WTC11 (cell line): ENCODE results near the gene LOXL1. TPM values are rescaled to one million over a fixed set of nuclear protein-coding genes. Genes with fewer than 3 reads are reported as not detected.

Experiments
- ATAC-seq: fragments of 200-7000 bp; cut with Tn5 transposase; 2 replicates; pipeline ENCODE4 v1.10.0; 2021; ENCODE audit warnings: mild to moderate bottlenecking, moderate library complexity
- CTCF ChIA-PET: fragments of 300-600 bp; sonication (Branson Sonifier 250); formaldehyde crosslinking; loops from one replicate; lab custom pipeline; 2021; ENCODE audit warnings: antibody characterized with exemption; lab: Charles Lee
- POLR2A ChIA-PET: fragments of 350-600 bp; sonication (Branson Sonifier 250); formaldehyde crosslinking; loops from one replicate; lab custom pipeline; 2021; ENCODE audit warnings: antibody characterized with exemption; lab: Charles Lee
- DNase-seq: peaks from one replicate; pipeline ENCODE4 v3.0.0; 2021; ENCODE audit warnings: low spot score
- H3K27ac Mint-ChIP-seq: 2 replicates; pipeline ENCODE4 v1.8.0; 2021; ENCODE audit warnings: mixed read lengths
- H3K27me3 Mint-ChIP-seq: 2 replicates; pipeline ENCODE4 v1.8.0; 2021; ENCODE audit warnings: low read depth, mild to moderate bottlenecking, moderate library complexity, mixed read lengths
- H3K36me3 Mint-ChIP-seq: 2 replicates; pipeline ENCODE4 v1.8.0; 2021; ENCODE audit warnings: mixed read lengths
- H3K4me1 Mint-ChIP-seq: 2 replicates; pipeline ENCODE4 v1.8.0; 2022; ENCODE audit warnings: mixed read lengths
- H3K4me3 Mint-ChIP-seq: 2 replicates; pipeline ENCODE4 v1.8.0; 2021; ENCODE audit warnings: mild to moderate bottlenecking, moderate library complexity, mixed read lengths
- H3K9me3 Mint-ChIP-seq: 2 replicates; pipeline ENCODE4 v1.8.0; 2021; ENCODE audit warnings: mixed read lengths
- ATF1 ChIP-seq: sonication (generic); formaldehyde crosslinking; IDR thresholded peaks from 2 replicates; pipeline ENCODE4 v1.8.1; 2023; ENCODE audit warnings: mild to moderate bottlenecking, moderate library complexity, missing genetic modification reagents
- CDX4 ChIP-seq: fragments of 250-450 bp; sonication (Bioruptor Pico); IDR thresholded peaks from 2 replicates; pipeline ENCODE4 v1.9.0; 2021; ENCODE audit warnings: moderate library complexity, mild to moderate bottlenecking, inconsistent platforms, borderline replicate concordance
- GABPB1 ChIP-seq: sonication (generic); formaldehyde crosslinking; IDR thresholded peaks from 2 replicates; pipeline ENCODE4 v1.8.1; 2023; ENCODE audit warnings: mild to moderate bottlenecking, missing genetic modification reagents
- IRF1 ChIP-seq: sonication (generic); formaldehyde crosslinking; IDR thresholded peaks from 2 replicates; pipeline ENCODE4 v1.8.0; 2023; ENCODE audit warnings: missing genetic modification reagents
- RORB ChIP-seq: fragments of 250-450 bp; sonication (Bioruptor Pico); IDR thresholded peaks from 2 replicates; pipeline ENCODE4 v1.9.0; 2021; ENCODE audit warnings: mild to moderate bottlenecking
- TCF7 ChIP-seq: sonication (generic); formaldehyde crosslinking; IDR thresholded peaks from 2 replicates; pipeline ENCODE4 v1.8.0; 2022; ENCODE audit warnings: mild to moderate bottlenecking, low read depth, missing genetic modification reagents, moderate library complexity
- ZNF121 ChIP-seq: sonication (generic); formaldehyde crosslinking; IDR thresholded peaks from 2 replicates; pipeline ENCODE4 v1.8.0; 2023; ENCODE audit warnings: missing genetic modification reagents
- ZNF219 ChIP-seq: sonication (generic); formaldehyde crosslinking; IDR thresholded peaks from 2 replicates; pipeline ENCODE4 v1.8.0; 2023; ENCODE audit warnings: missing genetic modification reagents, mild to moderate bottlenecking, borderline replicate concordance
- ZNF416 ChIP-seq: fragments of 250-450 bp; sonication (Bioruptor Pico); IDR thresholded peaks from 2 replicates; pipeline ENCODE4 v1.9.0; 2021; ENCODE audit warnings: mild to moderate bottlenecking, inconsistent platforms
- total RNA-seq: library from RNA; stranded (reverse); gene quantifications from 3 replicates; pipeline ENCODE4 v1.2.3, GENCODE V29; 2021
- TF ChIP-seq, protein P1 (sequence below): sonication (generic); formaldehyde crosslinking; IDR thresholded peaks from 2 replicates; pipeline ENCODE4 v1.8.1; 2022; ENCODE audit warnings: missing genetic modification reagents, borderline replicate concordance
- TF ChIP-seq, protein P2 (sequence below): sonication (generic); formaldehyde crosslinking; IDR thresholded peaks from 2 replicates; pipeline ENCODE4 v1.8.1; 2023; ENCODE audit warnings: mild to moderate bottlenecking, moderate library complexity, missing genetic modification reagents
- TF ChIP-seq, protein P3 (sequence below): fragments of 250-450 bp; sonication (Bioruptor Pico); IDR thresholded peaks from 2 replicates; pipeline ENCODE4 v2.1.2; 2022; ENCODE audit warnings: mild to moderate bottlenecking, moderate library complexity

Gene LOXL1
- total RNA-seq, 1 experiment from 2014 or later, result 10.6 TPM

DNA sequence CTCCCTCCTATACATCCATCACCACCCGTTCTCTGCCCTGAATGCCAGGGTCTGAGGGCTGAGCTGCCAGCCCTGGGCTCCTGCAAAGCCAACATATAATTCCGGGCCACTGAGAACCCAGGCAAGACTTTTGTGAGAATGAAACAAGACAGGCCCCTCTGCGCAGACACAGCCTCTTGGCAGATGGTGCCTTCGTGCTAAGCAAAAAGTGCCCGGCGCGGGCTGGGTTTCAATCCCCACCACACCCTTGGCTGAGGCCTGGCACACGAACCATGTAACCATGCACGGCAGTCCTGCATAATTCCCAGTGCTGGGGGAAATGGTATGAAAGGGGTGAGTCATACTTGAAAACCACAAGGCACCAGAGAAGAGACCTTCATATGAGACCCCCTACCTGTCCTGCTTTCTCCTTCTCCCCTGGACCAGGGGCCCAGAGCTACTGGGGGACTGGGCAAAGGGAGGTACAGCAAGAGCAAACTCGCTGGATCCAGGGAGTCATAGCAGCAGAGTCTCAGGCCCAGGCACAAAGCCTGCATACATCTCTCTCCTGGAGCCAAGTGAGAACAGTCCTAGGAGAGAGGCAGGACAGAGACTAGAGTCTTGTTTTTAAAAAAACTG is 26.1 kb upstream of the LOXL1 start:
- CTCF ChIA-PET, result interaction anchor here (1.1 to 4.3 kb wide), 9 partner anchors 9 to 264 kb away, joined by 3 to 35 read pairs (median 5); partner anchors contain the start of gene TBC1D21
- Mint-ChIP-seq H3K36me3 (no peaks in the 10 kb centered on the region), H3K4me1 (peaks cover 8% of the 10 kb centered on the region), H3K27ac (no peak overlapping the region), H3K4me3 (no peak overlapping the region), H3K27me3 (no peaks in the 10 kb centered on the region), H3K9me3 (peaks cover 6% of the 10 kb centered on the region)
- ATAC-seq, result no peak
- TF ChIP-seq, protein P1, sequence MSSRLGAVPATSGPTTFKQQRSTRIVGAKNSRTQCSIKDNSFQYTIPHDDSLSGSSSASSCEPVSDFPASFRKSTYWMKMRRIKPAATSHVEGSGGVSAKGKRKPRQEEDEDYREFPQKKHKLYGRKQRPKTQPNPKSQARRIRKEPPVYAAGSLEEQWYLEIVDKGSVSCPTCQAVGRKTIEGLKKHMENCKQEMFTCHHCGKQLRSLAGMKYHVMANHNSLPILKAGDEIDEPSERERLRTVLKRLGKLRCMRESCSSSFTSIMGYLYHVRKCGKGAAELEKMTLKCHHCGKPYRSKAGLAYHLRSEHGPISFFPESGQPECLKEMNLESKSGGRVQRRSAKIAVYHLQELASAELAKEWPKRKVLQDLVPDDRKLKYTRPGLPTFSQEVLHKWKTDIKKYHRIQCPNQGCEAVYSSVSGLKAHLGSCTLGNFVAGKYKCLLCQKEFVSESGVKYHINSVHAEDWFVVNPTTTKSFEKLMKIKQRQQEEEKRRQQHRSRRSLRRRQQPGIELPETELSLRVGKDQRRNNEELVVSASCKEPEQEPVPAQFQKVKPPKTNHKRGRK (CRISPR knock-in tag), result no peak
- no peak for TF ChIP-seq ZNF416 (CRISPR knock-in tag)
- TF ChIP-seq ZNF121 (CRISPR knock-in tag), result no peak
- no peak for TF ChIP-seq ATF1 (CRISPR knock-in tag)
- TF ChIP-seq TCF7 (CRISPR knock-in tag), result no peak
- TF ChIP-seq RORB (CRISPR knock-in tag), result no peak
- TF ChIP-seq GABPB1 (CRISPR knock-in tag), result no peak
- POLR2A ChIA-PET, result no interaction called here
- no peak for DNase-seq

- no peaks in the 10 kb centered on the region for H3K36me3 Mint-ChIP-seq
- no peak for DNase-seq
- CTCF ChIA-PET, result interaction anchor here (1.1 to 1.9 kb wide), 3 partner anchors 13 to 63 kb away, joined by 4 to 5 read pairs (median 4); no protein-coding TSS in a partner anchor
- ATAC-seq, result no peak
- H3K9me3 Mint-ChIP-seq, result peaks cover 6% of the 10 kb centered on the region
- no peak for TF ChIP-seq CDX4 (CRISPR knock-in tag)
- TF ChIP-seq IRF1 (CRISPR knock-in tag), result no peak
- no peak for TF ChIP-seq ZNF219 (CRISPR knock-in tag)
- TF ChIP-seq, protein P2, sequence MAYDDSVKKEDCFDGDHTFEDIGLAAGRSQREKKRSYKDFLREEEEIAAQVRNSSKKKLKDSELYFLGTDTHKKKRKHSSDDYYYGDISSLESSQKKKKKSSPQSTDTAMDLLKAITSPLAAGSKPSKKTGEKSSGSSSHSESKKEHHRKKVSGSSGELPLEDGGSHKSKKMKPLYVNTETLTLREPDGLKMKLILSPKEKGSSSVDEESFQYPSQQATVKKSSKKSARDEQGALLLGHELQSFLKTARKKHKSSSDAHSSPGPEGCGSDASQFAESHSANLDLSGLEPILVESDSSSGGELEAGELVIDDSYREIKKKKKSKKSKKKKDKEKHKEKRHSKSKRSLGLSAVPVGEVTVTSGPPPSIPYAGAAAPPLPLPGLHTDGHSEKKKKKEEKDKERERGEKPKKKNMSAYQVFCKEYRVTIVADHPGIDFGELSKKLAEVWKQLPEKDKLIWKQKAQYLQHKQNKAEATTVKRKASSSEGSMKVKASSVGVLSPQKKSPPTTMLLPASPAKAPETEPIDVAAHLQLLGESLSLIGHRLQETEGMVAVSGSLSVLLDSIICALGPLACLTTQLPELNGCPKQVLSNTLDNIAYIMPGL (CRISPR knock-in tag), result no peak
- TF ChIP-seq ATF1 (CRISPR knock-in tag), result no peak
- TF ChIP-seq, protein P3, sequence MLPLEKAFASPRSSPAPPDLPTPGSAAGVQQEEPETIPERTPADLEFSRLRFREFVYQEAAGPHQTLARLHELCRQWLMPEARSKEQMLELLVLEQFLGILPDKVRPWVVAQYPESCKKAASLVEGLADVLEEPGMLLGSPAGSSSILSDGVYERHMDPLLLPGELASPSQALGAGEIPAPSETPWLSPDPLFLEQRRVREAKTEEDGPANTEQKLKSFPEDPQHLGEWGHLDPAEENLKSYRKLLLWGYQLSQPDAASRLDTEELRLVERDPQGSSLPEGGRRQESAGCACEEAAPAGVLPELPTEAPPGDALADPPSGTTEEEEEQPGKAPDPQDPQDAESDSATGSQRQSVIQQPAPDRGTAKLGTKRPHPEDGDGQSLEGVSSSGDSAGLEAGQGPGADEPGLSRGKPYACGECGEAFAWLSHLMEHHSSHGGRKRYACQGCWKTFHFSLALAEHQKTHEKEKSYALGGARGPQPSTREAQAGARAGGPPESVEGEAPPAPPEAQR (CRISPR knock-in tag), result no peak
- no peak for TF ChIP-seq RORB (CRISPR knock-in tag)
- H3K27ac Mint-ChIP-seq, result no peak overlapping the region
- peaks cover 7% of the 10 kb centered on the region for H3K4me1 Mint-ChIP-seq
- H3K27me3 Mint-ChIP-seq, result peaks cover 3% of the 10 kb centered on the region; the same call in 1 of the 2 replicates
- no peak overlapping the region for H3K4me3 Mint-ChIP-seq
- POLR2A ChIA-PET, result no interaction called here
Observed at GRCh38 chr15:73901126-73901810, 25.0 kb upstream of the LOXL1 start.
